HG03159 (cell line): ENCODE results near the gene TEX2.

Experiments
- ATAC-seq: cut with Tn5 transposase; IDR thresholded peaks from one replicate; pipeline ENCODE4 v1.9.1; 2021; ENCODE audit warnings: mild to moderate bottlenecking, moderate library complexity; ENCODE audit not compliant: unreplicated experiment

Gene TEX2

GRCh38 chr17:64120972-64121786 lies 141.9 kb downstream of the TEX2 start:
- peak; percentile 83 for ATAC-seq

DNA sequence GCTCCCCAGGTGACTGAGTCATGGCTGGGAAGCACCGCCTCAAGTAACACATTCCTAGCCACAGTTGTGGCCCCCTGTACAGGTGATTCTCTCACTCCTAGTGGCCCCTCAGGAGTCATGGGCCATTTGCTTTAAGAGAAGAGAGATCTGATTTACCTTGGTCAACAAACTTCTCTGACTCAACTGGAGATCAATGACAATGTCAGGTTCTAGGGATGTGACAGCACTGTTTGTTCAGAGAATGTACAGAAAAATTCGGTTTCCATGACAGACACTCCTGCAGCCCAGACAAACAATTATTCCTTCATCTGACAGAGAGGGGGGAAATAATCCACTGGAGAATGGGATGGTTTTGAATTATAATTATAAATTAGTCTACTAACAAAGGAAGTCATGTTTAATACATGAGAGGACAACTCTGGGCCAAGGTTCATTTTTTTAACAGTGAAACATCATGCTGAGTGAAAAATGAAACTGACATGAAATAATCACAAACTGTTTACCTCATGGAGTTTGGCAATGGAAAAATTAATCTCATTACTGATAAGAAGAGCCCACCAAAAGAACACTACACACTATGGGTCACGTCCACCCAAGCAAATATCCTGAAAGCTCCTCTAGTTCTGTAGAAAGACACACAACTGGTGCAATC lies 142.8 kb downstream of the TEX2 start:
- ATAC-seq, result no peak

GRCh38 chr17:64117981-64118979 lies 144.8 kb downstream of the TEX2 start:
- ATAC-seq, result no peak

DNA sequence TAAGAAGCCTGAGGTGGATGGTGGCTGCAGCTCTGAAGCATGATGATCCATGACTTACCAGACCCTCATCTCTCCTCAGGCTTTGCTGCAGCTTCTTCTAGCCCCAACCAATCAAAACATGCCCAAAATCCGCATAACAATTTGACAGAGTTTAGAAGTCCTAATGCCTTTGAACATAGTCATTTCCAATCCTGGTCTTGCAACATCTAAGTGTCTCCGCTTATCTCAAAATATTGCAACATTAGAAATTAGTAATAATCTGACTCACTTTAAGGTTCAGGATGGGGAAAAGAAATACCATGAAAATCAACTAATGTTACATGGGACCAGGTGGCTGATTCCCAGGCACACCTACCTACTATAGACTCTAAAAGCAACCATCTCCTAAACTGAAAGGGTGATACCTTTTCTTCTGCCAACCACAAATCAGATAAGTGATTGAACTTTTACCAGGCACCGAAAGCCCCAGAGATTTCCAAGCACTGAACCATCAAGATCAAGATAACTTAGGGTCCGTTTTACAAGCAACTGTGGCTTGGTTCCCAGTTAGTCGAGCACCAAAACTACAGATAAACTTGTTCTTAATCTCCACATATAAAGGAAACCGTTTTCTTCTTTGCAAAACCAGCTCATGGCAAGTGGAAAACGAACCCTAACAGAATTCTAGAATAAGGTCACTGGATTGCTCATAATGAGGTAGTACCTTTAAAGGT lies 147.1 kb downstream of the TEX2 start:
- no peak for ATAC-seq

DNA sequence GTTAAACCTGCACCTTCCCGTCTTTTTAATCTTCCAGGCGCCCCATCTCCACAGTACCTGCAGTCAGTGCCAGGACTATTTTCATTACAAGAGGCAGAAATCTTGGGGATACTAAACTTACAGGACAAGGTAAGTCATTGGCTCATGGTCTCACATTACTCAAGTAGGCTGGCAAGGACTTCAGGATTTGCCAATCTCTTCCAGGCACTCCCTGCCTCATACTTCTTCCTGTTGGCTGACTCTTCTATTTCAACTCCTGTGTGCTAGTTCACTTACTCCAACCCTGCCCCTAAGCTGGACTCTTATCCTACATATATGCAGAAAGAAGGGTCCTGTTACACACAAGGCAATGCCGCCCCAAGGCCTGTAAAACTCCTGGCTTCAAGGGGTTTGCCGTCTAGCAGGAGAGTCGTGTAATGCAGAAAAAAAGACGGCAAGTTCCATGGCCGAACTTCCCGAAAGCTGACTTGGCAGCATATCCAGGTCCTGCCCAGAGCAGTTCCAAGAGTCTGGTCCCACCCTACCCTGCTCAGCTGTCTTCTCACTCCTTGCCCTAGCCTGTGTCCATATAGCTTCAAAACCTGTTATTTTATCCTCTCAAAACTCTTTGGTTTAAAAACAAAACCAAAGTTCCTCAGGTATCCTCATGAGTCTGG lies 147.9 kb downstream of the TEX2 start:
- ATAC-seq, result no peak

GRCh38 chr17:64113006-64113405 lies 150.1 kb downstream of the TEX2 start:
- no peak for ATAC-seq

- ATAC-seq, result no peak
These were observed 151.2 kb downstream of the TEX2 start for GRCh38 chr17:64111831-64112230.

- ATAC-seq, result no peak
These were observed 152.5 kb downstream of the TEX2 start for GRCh38 chr17:64110379-64111152.

- ATAC-seq, result no peak
These were observed 153.7 kb downstream of the TEX2 start for GRCh38 chr17:64109400-64109799.

DNA sequence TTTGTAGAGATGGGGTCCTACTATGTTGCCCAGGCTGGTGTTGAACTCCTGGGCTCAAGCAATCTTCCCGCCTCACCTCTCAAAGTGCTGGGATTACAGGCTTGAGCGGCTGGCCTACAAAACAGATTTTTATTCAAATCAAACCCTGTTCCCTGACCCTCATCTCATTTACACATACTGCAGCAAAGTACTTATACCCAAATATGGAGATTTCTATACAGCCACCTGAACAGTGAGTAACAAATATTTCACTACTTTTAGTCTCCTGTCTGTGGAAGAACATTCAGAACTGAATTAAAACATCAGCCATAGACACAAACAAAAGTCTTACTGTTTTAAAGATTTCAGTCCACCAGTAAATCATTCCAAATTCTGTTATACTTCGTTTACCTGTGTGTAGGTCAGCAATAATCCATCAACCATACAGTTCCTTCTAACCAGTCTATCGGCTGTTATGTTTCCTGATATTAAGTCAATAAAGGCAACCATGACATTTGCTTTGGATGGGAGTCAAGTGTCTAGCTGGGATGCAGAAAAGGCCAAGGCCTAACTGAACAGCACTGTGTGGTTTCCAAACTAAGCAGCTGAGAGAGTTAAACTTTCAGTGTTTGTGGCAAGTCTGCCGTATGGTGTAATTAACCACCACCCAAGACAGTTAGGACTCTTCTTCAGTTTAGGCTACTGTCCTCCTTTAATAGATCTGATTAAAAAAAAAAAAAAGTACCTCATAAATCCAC lies 155.4 kb downstream of the TEX2 start:
- ATAC-seq, result no peak

DNA sequence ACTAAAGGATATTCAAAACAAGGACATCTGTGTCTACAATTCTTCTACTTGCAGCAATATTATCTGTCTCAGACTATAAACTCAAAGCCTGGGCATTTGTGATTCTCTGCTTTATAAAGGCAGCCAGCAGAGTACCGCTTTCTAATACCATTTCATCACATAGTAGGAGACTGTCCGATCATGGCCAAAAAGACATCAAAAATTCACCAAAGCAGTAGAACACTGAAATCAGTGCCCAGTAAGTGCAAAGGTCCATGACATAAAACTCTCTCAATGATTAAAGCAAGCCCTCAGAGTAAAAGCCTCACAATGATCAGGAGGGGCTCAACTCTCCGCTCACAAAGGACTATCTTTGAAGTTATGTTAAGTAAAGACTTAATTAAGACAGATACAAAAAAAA lies 156.1 kb downstream of the TEX2 start:
- no peak for ATAC-seq

DNA sequence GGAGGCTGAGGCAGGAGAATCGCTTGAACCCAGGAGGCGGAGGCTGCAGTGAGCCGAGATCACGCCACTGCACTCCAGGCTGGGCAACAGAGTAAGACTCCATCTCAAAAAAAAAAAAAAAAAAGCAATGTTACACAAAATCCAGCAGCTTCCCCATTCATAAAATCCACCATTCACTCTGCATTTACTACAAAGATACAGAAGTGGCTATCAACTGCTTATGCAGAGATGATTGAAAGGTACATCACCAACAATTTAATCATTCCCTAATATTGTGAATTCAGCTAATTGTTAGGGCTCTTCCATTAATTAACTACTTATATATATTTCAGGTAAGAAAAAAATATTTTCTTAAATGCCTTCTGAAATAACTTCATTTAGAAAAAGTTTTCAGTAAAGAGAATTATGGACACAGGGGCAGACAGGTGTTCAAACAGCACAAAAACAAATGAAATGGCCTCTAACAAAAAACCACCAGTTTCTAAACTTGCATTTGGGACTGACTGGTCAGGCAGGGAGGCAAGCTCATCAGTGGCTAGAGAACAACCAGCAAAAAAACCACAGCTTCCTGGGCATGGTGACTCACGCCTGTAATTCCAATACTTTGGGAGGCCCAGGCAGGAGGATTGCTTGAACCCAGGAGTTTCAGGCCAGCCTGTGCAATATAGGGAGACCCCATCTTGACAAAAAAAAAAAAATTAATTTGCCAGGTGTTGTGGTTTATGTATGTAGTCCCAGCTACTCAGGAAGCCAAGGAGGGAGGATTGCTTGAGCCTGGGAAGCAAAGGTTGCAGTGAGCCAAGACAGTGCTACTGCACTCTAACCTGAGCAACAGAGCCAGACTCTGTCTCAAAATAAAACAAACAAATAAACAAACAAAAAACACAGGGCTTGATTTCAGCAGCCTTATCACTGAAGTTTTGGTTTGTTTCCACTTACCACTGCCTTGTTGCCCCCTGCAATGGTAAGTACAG lies 159.4 kb downstream of the TEX2 start:
- no peak for ATAC-seq

GRCh38 chr17:64102627-64103390 lies 160.3 kb downstream of the TEX2 start:
- ATAC-seq, result no peak

- ATAC-seq, result no peak
These were observed 163.5 kb downstream of the TEX2 start for GRCh38 chr17:64099543-64099942.
